ENCODE measurements around the gene D2HGDH.
"Not testable (repeated sequence)": the region's sequence is repeated elsewhere in the genome, so short reads cannot be mapped to it uniquely, and the experiment has no call there.

The D2HGDH gene

GRCh38 chr2:241751152-241751551 is 16.7 kb downstream of the D2HGDH start:
- no peak for DNase-seq

GRCh38 chr2:241751776-241752175 is 17.3 kb downstream of the D2HGDH start:
- no peak for DNase-seq

- no peak for DNase-seq
Observed at GRCh38 chr2:241752253-241752652, 17.8 kb downstream of the D2HGDH start.

GRCh38 chr2:241752689-241753276 is 18.4 kb downstream of the D2HGDH start:
- no peak for DNase-seq

GRCh38 chr2:241753493-241753892 is 19.1 kb downstream of the D2HGDH start:
- no peak for DNase-seq

- no peak for DNase-seq
Observed at GRCh38 chr2:241754042-241754441, 19.6 kb downstream of the D2HGDH start.

- DNase-seq: no peak
Observed at GRCh38 chr2:241755166-241755565, 20.7 kb downstream of the D2HGDH start.

GRCh38 chr2:241755777-241756176 is 21.3 kb downstream of the D2HGDH start:
- DNase-seq: no peak

- DNase-seq: no peak
Observed at GRCh38 chr2:241759067-241759807, 24.8 kb downstream of the D2HGDH start.

GRCh38 chr2:241759893-241760292 is 25.5 kb downstream of the D2HGDH start:
- not testable (repeated sequence) for DNase-seq

GRCh38 chr2:241760301-241760771 is 25.9 kb downstream of the D2HGDH start:
- no peak for DNase-seq

GRCh38 chr2:241762321-241762932 is 28.0 kb downstream of the D2HGDH start:
- no peak for DNase-seq

- no peak for DNase-seq
Observed at GRCh38 chr2:241762933-241763369, 28.5 kb downstream of the D2HGDH start.

GRCh38 chr2:241763551-241764274 is 29.3 kb downstream of the D2HGDH start:
- no peak for DNase-seq

- no peak for DNase-seq
Observed at GRCh38 chr2:241764275-241765241, 30.1 kb downstream of the D2HGDH start.

- DNase-seq: no peak
Observed at GRCh38 chr2:241767464-241768250, 33.2 kb downstream of the D2HGDH start.

GRCh38 chr2:241768251-241768711 is 33.9 kb downstream of the D2HGDH start:
- no peak for DNase-seq

- DNase-seq: no peak
Observed at GRCh38 chr2:241768850-241769249, 34.4 kb downstream of the D2HGDH start.

- no peak for DNase-seq
Observed at GRCh38 chr2:241769819-241770184, 35.4 kb downstream of the D2HGDH start.

- DNase-seq: no peak
Observed at GRCh38 chr2:241770185-241770935, 35.9 kb downstream of the D2HGDH start.

- DNase-seq: no peak
Observed at GRCh38 chr2:241770936-241771285, 36.5 kb downstream of the D2HGDH start.
